ENCODE data around the gene RANBP17.

RANBP17 gene

DNA sequence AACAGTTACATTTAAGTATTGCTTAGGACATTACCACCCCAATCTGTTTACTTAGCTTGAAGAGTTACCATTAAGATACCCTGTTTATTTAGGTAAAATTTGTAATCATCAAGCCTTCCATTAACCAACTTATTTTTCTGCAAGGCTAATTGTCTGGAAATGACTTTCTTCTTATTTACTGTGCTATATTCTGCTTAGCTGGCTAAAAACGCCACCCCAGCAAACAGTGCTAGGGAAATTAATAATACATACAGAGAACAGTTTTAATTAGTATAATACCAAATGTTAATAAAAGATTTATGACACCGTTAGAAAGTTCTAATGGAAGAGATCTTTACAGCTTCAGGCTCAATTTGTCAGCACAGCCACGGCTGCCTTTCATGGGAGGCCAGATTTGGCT, 461.2 kb downstream of the RANBP17 start:
- DNase-seq: no peak

DNA sequence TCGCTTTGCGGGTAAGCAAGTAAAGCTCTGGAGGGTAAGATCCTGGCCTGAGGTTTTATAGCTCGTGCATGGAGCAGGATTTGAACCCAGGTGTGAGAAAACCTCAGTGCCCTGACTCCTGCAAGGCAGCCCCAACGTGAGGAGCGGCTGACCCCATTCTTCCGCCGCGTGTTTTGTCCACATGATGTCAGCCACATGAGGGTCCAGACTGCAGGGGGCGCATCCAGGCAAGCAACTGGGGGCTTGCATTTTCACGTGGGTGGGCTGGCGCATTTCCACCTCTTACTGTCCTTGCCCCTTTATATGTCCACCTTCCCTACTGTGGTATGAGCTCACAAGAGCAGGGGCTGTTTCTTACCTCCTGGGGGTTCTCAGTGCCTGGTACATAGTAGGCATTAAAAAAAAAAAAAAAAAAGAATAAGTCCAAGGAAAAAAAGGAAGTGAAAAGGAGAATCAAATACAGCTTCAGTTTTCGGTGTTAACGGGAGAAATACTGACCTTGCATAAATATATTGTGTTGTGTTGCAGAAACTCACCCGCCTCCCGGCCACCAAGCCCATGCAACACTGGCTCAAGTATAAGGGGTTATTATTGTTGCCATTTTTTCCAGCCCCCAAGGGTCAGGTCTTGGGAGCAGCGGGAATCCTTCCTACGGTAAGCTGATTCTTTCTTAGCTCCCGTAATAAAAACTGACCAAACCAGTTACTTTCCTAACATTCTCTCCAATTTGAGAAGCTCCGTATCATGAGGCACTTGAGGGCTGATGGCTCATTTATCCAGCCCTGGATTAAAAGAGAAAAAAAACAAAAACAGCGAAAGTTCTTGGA, 462.2 kb downstream of the RANBP17 start:
- peak; percentile 21 to 42 for DNase-seq

DNA sequence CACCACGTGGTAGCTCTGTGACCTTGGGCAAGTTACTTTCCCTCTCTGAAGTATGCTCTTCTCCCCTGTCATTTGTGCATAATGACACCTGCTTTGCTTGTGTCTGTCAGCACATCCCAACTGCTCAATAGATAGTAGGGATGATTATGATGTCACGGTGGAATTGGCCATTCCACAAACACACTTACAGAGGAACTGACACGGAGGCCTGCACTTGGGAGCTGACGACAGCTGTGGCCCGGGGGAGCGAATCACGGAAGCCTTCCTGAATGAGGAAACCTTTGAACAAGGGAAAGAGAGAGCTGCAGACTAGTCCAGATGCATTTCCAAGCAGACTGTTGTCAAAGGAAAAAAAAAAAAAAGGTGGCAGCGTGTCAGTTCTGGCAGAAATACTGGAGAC, 468.2 kb downstream of the RANBP17 start:
- no peak for DNase-seq

DNA sequence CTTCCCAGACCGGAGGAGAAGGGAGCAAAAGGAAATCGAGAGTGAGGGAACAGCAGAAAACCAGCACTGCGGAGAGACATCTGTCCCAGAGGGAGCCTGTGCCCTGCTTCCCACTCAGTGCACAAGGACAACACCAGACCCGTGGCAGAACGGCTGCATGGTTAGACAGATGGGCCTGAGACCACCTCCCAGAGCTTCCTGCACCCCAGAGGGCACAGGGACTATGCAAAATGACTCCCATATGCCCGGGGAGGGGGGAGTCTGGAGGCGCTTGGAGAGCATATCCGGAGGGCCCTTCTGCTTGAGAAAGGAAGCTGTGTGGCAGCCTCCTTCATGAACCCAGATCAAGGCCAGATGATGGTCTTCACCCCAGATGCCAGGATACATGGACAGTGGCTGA, 473.8 kb downstream of the RANBP17 start:
- DNase-seq: no peak

DNA sequence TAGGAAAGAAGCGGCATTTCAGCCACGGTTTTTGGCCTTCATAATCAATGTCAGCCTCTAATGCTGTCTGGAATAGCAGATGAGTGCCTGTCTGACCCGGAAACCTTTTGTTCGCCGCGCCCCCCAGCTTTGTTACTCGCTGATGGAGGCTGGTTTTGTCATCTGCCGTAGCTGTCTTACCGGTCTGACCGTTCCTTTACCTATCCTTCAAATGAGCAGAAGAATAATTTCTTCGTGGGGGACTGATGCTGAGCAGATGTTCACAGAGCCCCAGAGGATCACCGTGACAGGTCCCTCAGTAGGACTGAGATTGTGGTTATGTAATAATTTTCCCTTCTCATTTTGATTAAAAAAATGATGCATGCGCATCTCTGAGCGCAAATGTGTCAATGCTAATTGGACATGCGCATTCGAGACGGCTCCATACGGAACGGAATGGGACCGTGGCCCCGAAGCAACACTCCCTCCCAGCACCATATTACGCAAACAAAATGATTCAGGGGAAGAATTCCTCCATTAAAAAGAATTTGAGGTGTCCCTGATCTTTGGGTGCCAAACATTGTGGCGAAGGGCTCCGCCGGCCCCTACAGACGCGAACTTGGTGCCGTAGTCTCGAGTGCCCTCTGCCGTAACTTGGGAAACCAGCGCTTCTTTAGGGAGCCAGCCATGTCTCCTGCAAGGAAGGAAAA, 474.8 kb downstream of the RANBP17 start:
- peak; percentile 20 to 39 for DNase-seq

GRCh38 chr5:171337210-171337569, 475.4 kb downstream of the RANBP17 start:
- no peak for DNase-seq

DNA sequence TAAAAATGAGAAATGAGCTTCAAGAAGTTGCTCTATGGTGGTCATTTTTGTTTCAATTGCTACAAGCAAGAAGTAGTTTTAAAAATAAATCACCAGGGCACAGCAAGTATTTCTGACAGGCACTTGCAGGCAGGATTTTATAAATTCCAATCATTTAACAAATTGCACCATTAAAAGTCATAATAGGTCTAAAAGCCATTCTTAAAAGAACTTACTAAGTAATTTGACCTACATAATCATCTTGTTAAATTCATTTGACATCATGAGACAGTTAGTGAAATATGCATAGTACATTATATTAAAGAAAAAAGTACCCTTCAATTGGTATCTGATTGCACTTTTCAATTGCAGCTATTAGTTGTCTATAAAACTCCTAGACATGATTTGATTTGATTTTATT, 478.2 kb downstream of the RANBP17 start:
- no peak for DNase-seq

GRCh38 chr5:171340491-171340890, 478.7 kb downstream of the RANBP17 start:
- DNase-seq: no peak

DNA sequence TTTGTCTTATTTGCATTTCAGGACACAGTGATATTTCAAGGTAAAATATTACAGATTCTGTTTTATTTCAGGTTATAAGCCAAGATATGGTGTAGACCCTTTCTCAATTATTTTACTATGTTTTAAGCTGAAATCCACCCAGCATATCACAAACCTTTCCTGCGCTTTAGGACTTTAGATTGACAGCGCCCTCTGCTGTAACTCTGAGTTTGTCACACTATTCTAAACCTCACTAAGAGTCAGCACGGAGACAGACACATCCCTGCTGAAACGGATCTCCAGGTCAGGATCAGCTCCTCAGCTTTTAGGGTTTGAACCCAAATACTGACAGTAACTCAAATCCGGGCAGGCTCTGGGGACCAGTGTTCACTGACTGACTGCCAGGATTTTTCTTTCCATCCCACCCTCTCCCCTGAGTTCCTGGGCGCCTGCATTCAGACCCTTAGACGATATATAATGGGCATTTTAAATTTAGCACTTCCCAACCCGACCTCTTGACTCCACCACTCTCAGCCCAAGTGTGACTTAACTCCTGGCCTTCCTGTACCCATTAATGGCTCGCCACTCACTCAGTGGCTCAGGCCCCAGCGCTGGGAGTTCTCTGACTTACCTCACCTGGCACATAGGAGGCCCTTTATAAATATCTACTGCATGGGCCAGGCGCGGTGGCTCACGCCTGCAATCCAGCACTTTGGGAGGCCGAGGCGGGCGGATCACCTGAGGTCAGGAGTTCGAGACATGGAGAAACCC, 480.7 kb downstream of the RANBP17 start:
- DNase-seq: peak; percentile 58 to 64

GRCh38 chr5:171344936-171345608, 483.3 kb downstream of the RANBP17 start:
- DNase-seq: no peak

Measured in inflammatory macrophage (primary cell).